HG03571 (cell line): ENCODE data around the gene CADPS.

Experiments used
- ATAC-seq: cut with Tn5 transposase; IDR thresholded peaks from one replicate; pipeline ENCODE4 v1.9.1; 2021; ENCODE audit not compliant: unreplicated experiment

The CADPS gene

DNA sequence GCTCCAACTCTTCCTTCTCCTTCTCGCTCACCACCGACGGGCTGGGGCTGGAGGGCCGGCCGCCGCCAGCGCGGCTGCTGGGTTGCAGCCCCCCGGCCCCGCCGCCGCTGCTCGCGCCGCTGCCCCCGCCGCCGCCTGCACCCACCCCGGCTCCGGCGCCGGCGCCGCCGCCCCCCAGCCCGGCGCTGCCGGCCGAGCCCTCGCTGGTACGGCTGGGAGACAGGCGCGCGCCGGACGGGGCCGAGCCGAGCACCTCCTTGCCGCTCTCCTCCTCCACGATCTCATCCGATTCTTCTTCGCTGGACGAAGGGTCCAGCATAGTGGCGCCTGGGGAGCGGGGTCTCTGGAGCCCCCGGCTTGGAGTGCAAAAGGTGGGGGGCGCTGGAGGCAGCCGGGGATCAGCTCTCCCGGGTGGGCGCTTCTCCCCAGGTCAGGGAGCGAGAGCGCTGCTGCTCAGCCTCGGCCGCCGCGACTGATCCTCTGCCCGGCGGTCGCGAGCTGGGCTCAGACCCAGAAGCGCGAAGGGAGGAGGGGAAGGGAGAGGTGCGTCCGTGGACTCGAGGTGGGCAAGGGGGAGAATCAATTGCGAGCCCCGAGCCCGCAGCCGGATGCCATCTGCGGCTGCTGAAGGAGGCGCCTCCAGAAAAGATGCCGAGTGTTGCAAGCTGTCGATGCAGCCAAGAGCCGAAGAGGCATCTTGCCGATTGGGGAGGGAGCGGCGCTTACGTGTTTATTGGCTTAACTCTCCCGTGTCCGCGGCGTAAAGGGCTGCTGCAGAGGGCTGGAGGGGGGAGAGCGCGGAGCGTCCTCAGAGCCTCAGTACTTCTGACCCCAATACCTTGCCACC is at the start of gene CADPS:
TSS of gene CADPS (minus strand) at position 706 of the 847 bp plus-strand sequence. CDS start at position 319, 387 bp downstream.
- no peak for ATAC-seq

DNA sequence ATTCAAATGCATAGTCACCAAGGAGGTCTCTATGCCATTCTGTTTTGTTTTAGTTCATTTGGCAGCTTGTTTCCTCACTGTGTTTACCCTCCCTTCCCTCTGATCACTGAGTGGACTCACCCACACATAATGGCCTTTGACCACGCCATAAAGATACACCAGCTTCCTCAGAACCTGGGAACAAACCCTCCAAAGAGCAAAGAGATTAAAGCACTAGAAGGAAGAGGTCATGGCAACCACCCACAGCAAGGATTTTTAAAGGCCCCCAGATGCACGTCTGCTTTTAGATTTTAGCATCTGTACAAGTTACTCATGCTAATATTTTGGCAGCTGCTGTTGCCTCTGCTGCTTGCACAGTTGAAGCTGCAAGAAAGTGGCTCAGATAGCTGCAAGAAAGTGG is 47.9 kb upstream of the CADPS start:
- no peak for ATAC-seq

DNA sequence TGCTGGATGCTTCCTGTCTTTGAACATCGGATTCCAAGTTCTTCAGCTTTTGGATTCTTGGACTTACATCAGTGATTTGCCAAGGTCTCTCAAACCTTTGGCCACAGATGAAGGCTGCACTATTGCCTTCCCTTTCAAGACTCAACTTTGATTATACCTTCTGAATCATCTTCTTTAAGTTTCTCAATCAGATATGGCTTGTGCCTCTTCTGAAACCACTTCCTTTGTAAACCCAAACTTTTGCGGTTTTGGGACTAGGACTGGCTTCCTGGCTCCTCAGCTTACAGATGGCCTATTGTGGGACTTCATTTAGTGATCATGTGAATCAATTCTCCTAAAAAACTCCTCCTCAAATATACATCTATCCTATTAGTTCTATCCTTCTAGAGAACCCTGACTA is 47.1 kb upstream of the CADPS start:
- no peak for ATAC-seq

DNA sequence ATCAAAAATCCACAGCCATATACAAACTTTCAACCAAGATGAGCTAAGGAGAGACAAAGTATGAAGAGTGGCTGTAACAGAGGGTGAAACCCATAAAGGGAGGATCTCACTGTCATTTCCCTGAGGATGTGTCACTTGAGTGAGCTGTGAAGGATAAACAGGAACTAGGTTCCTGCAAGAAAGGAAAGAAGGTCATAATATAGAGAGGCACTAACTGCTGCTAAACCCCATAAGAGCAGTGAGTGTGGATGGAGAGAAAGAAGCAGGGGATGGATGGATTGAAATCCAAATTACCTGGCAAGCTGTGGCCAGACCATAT is 45.2 kb upstream of the CADPS start:
- ATAC-seq, result no peak

DNA sequence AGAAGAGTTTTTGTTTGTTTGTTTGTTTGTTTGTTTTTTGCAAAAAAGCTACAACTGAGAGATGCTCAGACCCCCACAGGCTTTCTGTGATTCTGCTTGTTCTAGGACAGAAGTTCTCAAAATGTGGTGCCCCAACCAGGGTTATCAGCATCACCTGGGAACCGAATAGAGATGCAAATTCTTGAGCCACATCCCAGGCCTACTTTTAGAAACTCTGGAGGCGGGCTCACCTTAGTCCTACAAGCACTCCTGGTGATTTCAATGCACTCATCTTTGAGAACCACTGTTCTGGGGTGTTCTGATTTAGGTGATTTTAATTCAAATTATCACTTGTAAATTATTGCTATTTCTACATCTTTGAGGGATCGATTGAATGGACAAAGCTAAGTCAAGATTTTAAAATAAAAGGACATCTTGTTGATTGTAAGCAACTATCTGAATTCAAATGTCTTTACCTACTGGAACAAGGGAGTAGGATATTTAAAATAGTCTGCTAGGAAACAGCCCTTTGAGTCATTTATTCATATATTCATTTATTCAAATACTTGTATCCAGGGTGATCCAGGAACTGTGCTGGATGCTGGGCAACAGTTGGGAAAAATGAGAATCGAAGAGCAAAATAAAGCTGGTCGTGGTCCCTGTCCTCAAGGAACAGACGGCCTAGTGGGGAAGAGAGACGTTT is 44.7 kb upstream of the CADPS start:
- ATAC-seq, result no peak

DNA sequence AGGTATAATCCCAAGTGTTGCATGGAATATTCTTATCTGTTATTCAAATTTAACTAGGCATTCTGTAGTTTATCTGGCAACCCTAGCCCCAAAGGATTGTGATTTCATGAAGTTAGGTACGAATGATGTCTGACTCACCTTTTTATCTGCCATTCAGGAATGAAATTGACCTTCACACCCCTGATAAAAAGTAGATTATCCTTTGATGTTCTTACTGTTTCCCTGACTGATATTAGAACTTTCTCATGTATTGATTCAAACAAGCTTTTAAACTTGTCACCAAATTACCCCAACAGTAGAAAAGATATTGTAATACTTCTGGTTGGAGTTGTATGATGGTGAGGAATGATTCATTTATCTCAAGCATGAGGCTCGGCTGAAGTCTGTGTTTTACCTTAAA is 43.6 kb upstream of the CADPS start:
- ATAC-seq, result no peak

DNA sequence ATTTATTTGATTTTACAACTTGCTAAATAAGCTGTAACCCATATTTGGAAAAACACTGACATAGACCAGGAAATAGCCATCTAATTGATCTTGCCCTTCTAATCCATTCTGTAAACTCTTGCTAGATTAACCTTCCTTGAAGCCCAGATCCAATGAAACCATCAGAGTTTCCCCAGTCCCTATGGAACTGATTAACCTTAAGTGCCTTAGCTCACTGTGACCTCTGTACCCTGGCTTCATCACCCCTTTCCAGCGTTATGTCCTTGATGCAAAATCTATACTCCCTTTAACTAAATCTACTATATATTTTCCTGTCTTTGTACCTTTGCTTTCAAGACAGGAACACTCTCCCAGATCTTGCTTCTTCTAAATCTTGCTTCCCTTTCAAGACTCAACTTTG is 42.9 kb upstream of the CADPS start:
- no peak for ATAC-seq

DNA sequence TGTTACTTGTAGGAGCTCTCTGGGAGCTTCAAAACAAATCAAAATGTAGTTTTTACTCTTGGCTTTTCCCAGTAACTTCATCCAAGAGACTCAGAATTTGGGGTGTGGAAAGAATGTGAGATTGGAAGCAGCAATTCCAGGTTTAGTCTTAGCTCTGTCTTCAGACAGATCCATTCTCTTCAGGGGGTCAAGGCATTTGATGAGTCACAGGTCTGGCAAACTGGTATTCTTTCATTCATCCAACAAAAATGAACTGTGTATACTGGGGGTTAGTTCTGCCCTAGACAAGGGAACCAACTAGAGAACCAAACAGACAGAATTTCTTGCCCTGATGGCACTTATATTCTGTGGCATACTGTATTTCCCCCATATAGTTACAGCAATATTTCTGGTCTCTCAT is 36.3 kb upstream of the CADPS start:
- no peak for ATAC-seq

DNA sequence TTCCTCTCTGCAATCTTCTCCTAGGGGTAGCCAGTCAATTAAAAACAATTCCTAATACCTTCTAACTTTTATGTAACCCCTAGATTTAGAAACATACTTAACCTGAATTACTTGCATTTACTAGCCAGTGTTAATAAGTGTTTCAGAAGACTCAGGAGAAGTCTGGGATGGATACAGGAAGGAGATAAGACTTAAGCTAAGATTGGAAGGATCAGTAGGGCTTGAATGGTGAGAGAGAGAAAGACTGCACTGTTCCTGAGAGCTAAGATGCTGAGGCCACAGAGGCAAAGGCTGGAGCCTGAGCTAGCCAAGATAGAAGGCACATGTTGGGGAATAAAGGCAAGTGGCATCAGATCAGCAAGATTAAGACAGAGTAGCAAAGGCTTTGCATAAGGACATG is 30.1 kb upstream of the CADPS start:
- no peak for ATAC-seq

DNA sequence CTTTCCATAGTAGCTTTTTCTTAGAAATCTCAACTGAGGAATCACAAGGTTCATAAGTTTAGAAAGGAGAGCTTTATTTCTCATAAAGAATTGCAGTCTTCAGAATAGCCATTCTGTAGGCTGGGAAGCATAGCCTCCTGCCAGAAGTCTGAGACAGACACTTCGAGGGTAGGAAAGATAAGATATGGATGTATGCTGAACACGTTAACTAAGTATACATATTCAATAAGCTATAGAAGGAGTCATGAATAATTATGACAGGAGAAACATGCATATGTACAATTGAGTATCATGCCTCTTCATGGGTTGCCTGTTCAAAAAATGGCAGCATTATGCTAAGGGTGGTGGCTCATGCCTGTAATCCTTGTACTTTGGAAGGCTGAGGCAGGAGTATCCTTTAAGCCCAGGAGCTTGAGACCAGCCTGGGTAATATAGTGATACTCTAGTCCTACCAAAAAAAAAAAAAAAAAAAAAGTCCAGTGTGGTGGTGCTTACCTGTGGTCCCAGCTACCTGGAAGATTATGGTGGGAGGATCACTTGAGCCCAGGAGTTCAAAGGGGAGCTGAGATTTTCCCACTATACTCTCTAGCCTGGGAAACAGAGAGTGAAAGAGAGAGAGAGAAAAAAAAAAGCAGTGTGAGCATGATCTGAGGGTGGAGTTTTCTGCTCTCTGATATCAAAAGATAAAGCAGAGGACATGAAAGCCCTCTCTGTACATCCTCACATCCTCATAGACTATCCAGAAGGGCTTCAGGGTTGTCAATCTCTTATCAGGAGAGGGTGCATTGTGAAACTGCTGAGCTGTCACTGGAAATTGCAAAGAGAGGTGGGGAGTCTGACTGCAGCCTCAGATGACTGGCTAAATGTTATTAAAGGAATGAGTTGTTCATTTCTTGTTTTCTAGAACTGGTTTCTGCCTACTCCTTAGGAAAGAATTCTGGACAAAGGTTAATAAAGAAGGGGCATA is 23.6 kb upstream of the CADPS start:
- ATAC-seq, result no peak

DNA sequence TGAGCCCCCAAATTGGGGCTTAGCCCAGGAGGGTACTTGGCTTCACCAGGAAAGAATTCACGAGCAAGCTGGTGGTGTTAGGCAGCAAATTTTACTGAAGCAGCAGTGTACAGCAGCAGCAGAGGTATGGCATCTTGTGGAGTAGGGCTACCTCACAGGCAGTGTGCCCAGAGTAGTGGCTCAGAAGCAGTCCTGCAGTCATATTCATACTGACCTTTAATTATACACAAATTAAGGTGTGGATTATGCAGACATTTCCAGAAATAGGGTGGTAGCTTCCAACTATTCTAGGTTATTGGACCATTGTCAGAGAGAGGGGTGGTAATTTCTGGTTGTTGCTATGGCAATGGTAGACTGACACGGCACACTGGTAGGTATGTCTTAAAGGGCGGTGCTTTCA is 20.7 kb upstream of the CADPS start:
- ATAC-seq, result no peak

DNA sequence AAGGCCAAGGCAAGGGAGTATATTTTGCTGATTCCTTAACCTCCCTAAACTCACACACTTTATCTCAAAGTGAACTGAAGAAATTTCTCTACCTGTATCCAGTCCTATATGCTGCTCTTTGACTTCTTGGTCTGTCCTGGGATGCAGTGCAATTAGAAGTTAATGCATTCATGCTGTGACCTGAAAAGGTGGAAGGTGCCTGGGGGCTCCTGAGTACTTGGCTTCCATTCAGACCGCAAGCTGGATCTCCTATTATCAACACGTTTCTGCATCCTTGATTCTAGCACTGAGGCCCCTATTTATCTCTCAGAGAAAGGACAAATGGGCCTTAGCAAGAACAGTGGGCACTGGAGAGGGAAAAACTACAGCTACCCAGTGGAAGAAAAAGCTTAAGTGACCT is 17.7 kb upstream of the CADPS start:
- no peak for ATAC-seq

DNA sequence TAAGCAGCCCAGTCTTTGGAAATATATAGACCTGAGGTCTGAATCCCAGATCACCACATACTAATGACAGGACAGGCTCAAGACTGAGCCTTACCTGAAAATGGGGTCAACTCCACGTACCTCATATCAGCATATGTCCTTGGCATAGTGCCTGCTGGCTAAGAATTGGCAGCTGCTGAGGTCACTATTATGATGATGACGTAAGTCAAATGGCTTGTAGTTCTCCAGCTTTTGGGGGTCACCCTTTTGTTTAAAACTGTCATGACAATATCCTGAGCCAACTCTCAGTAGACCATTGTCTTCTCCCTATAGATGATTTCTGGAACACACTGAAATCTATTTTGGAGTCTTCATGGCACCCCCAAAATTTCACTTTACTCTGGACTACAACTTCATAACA is 16.8 kb upstream of the CADPS start:
- no peak for ATAC-seq

DNA sequence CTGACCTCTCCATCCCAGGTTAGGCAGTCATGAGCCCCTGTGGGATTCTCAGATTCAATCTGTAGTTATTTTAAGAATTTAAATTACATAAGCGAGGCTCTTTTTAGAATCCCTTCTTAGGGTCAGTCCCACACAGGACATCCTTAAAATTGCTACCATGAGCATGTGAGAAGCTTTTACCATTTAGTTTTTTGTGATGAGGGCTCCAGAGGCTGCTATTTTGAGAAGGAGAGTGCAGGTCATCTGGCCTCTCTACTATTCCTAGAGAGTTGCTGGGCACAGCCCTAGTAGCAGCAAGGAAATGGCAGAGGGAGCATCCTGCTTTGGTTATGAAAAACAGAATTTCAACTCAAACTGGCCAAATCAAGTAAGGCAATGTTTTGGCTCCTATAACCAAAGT is 13.6 kb upstream of the CADPS start:
- no peak for ATAC-seq

DNA sequence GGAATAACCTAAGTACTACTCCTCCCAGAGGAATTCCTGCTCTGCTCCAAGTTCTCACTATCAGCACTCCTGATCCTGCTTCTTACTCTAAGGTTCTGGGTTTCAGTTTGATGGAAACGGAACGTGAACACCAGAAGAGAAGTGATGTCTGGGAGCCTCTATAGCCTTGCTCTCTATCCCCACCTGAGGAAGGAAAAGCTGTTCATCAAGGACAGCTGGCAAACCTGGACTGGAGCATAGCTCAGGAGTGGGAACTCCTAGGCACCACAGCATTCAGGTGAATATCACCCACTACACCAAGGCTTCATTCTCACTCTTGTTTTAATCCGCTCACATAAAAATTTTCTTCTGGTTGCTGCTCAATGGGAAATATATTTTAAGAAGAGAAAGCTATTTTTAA is 13.0 kb upstream of the CADPS start:
- ATAC-seq, result no peak

DNA sequence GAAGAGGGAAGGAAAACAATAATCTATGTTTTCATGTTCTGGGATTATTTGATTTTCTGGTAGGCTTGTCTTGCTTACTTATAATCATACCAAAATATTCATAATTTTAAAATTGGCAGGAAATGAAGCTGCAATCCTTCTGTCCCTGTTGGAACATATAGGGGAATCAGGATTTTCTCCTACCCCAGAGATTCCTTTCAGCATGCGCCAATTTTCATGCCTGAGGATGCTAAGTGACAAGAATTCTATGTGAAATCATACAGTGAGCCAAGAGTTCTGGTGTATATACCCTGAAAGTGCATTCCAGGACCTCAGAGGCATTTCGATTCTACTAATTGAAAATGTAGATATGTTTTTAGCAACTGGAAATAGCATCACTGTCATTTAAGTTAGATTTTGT is 9.9 kb upstream of the CADPS start:
- no peak for ATAC-seq

DNA sequence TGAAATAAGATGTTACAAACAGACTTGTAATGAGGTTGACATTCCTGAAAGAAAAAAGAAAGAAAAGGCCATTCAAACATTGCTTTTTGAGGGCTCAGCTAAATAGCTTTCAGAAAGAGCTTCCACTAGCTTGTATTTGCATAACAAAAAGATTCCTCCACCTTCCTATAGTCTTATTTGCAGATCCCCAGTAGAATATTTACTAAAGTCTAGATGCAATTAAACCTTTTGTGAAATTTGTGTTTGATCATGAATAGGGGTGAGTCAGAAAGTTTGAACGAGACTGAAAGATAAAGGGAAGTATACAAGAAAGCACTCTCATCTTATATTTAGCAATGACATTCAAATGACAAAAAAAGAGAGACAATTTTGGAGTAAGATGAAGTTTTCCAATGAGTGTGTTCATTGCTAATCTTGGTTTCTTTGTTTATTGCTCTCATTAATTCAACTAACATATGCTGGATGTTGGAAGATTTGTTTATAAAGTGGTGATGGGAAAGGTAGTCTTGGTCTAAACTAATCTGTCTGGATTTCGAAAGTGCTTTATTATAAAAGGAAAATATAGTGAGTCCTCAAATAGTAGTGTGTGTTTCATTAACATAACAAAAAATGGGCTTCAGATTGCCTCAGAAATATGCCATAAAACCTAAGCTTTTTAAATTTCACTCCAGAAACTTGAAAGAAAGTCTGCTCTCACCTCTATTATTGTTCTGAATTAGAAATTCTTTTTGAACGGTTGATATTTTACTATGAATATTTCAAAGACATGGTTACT is 9.1 kb upstream of the CADPS start:
- no peak for ATAC-seq

DNA sequence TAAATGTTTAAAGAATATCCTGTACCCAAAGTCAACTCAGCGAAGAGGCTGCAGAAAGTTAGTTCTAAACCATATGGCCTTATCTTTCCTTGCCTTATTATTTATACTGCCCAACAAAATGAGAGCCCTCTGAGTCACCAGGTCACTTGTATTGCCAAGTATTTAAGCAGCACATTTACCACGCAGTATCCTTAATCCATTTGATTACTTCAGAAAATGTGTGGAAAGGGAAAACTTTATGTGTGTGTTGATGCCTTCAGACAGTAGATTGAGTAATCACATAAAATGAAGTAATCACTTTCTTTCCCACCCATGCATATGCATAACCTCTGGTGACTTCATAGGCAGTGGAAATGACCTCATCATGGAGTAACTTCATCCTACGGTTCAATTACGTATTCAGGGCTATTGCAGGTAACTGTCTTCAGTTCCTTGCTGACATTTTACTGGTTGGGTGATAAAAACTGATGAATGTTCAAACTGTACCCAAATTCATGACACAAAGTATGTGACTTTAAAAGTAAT is 7.5 kb upstream of the CADPS start:
- ATAC-seq, result no peak

DNA sequence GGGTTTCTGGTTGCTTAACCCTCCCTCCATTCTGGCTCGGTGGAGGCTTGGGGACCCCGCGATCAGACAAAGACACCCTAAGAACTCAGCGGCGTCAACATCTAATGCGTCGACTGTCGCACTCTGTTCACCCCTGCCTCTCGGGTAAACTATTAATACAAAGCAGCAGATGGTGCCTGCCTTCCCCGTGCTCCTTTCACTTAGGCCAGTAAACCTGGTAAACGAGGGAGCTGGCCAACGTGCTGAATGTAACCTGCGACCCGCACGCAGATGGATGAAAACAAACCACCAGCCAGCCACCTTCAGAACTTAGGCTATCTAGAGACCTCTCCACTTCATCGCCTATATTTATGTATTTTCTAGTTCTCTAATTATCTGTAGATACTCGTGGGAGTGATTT is 848 bp upstream of the CADPS start:
- ATAC-seq, result no peak

DNA sequence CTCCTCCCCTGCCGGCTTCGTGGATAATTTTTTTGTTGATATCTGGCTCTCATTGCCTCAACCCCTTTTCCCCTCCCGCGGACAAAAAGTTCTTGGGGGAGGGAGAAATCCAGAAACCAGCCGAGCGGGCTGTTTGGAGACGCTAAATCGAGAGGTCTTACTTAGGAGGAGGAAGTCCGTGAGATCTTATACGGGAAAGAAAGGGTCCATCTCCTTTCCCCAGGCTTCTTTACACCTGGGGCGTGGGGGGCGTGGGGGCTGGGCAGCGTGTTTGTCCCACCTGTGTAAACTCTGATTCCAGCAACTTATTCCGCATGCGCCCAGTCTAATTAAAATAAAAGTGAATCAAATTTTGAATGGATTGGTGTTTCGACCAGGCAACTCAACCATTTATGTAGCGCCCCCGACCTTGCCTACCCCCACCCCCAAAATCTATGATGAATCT is 364 bp upstream of the CADPS start:
- ATAC-seq, result no peak
